Pancreas (tissue), 10 donors: ENCODE measurements around the gene PALM2AKAP2. TPM values are rescaled to one million over a fixed set of nuclear protein-coding genes. Genes with fewer than 3 reads are reported as not detected.

Source experiments
- ATAC-seq, 4 donors: fragments of 200-7000 bp; cut with Tn5 transposase; one replicate each; pipeline versions ENCODE4 v1.8.0 to v1.9.1; 2020; ENCODE audit warnings: mild to moderate bottlenecking in 4 of 4, moderate library complexity in 4 of 4
- DNase-seq, 6 donors: peaks; one replicate each; pipeline ENCODE4 v3.0.0-alpha.2; 2020
- FAIRE-seq: peaks from 2 replicates; lab custom pipeline; 2012; peaks lifted over from hg19 to GRCh38; lab: Jason Lieb, UNC
- H3K27ac ChIP-seq, 4 donors: fragments of 200-600 bp; sonication (generic); 1 replicate in 3 of 4; 2 replicates in 1 of 4; pipeline versions ENCODE4 v1.5.0 to v1.8.0; 2020
- H3K27me3 ChIP-seq, 4 donors: fragments of 200-600 bp; one replicate each; pipeline ENCODE4 v1.8.0; 2021
- H3K36me3 ChIP-seq, 3 donors: fragments of 200-600 bp; sonication (generic) in 1 of 3; one replicate each; pipeline versions ENCODE4 v1.5.0 to v1.8.0; 2020 to 2021
- H3K4me1 ChIP-seq, 3 donors: fragments of 200-600 bp; one replicate each; pipeline ENCODE4 v1.8.0; 2021
- H3K4me3 ChIP-seq, 4 donors: fragments of 200-600 bp; sonication (generic) in 2 of 4; one replicate each; pipeline versions ENCODE4 v1.5.0 to v1.8.0; 2020 to 2021
- H3K9me3 ChIP-seq, 4 donors: fragments of 200-600 bp; one replicate each; pipeline ENCODE4 v1.8.0; 2021
- CTCF ChIP-seq, 4 donors: fragments of 200-600 bp; sonication (generic) in 3 of 4; IDR thresholded peaks; one replicate each; pipeline versions ENCODE4 v1.5.0 to v1.8.0; 2021; ENCODE audit warnings: antibody characterized with exemption in 4 of 4
- WGBS, 2 donors: extraction: QIAGEN DNeasy Blood & Tissue Kit; methylation state at CpG; one replicate each; pipeline ENCODE4 v1.1.7; 2013; 5-methylcytosine and 5-hydroxymethylcytosine counted together
- intact Hi-C, 3 donors: fragments of 100-400 bp; cut with DNase I; formaldehyde crosslinking; loops; one replicate each; pipeline versions ENCODE4 v1.11.1 to v1.14.2; 2022
- polyA plus RNA-seq, 2 donors: library from polyadenylated mRNA; stranded (reverse); fragments of 200-250 nt; gene quantifications; one replicate each; pipeline ENCODE4 v1.2.3, GENCODE V29; 2013
- total RNA-seq, 6 donors: library from RNA; stranded (reverse); fragmentation: NEBNext Ultra II Directional in 4 of 6; extraction: Animal tissue kit (Norgen Biotek cat#: 25700) in 4 of 6; gene quantifications; one replicate each; pipeline versions ENCODE4 v1.2.1 to v1.2.4, GENCODE V29; 2021 to 2023
- donor health status: healthy with polysubstance abuse.
- donor health status: DM: no; HTN: no; CAD: no; lungs with moderate emphysema.
- donor health status: DM: no; HTN: no; CAD: no.
- donor health status: control.
- donor health status: control.
- donor health status: Bipolar disorder and iron deficiency.
- donor health status: DM: yes; HTN: yes; CAD: no.
- donor health status: DM: no; HTN: no; CAD: no.
- donor health status: DM: no; HTN: no; CAD: no.
- donor health status: DM: yes; HTN: yes; CAD: no.

PALM2AKAP2 gene
- total and polyA plus RNA-seq, 8 donors: 0.35 to 5.5 (median 0.97) TPM; not detected in 1

GRCh38 chr9:109797509-109797908 lies 17.5 kb downstream of the PALM2AKAP2 start:
- no peak for ATAC-seq
- intact Hi-C loops: loop anchor here in 1 of 3 donors (10.0 kb wide), 1 partner anchor 57 kb away; no protein-coding TSS in a partner anchor

GRCh38 chr9:109799141-109799540 lies 19.1 kb downstream of the PALM2AKAP2 start:
- Histone ChIP-seq H3K4me1 (no peaks in the 10 kb centered on the region), H3K9me3 (no peaks in the 10 kb centered on the region), H3K4me3 (no peak overlapping the region), H3K36me3 (no peaks in the 10 kb centered on the region), H3K27ac (no peak overlapping the region), H3K27me3 (no peaks in the 10 kb centered on the region)
- no peak for TF ChIP-seq CTCF (IDR thresholded peaks at IDR 0.05)
- intact Hi-C loops: loop anchor here in 1 of 3 donors (10.0 kb wide), 1 partner anchor 56 kb away; no protein-coding TSS in a partner anchor
- ATAC-seq (no peak), FAIRE-seq (no peak), DNase-seq (no peak)
- 86 to 94% methylated on average over 3 of the region's 3 CpGs for WGBS, 2 donors

More at GRCh38 chr9:109797509-109797908, 17.5 kb downstream of the PALM2AKAP2 start:
- TF ChIP-seq CTCF (IDR thresholded peaks at IDR 0.05): no peak
- Histone ChIP-seq H3K4me1 (no peaks in the 10 kb centered on the region), H3K36me3 (no peaks in the 10 kb centered on the region), H3K27me3 (no peaks in the 10 kb centered on the region), H3K27ac (no peak overlapping the region), H3K9me3 (no peaks in the 10 kb centered on the region), H3K4me3 (no peak overlapping the region)
- no peak for DNase-seq
- WGBS, 2 donors: 93% methylated on average over 5 of the region's 5 CpGs
- no peak for FAIRE-seq

- ATAC-seq: peak in 1 of 4 donors; percentile 28
- TF ChIP-seq CTCF (IDR thresholded peaks at IDR 0.05): no peak
- Histone ChIP-seq H3K9me3 (no peaks in the 10 kb centered on the region), H3K27ac (no peak overlapping the region), H3K27me3 (no peaks in the 10 kb centered on the region), H3K4me1 (no peaks in the 10 kb centered on the region), H3K36me3 (no peaks in the 10 kb centered on the region), H3K4me3 (no peak overlapping the region)
- no peak for DNase-seq
- WGBS, 2 donors: 42 to 44% methylated on average over 2 of the region's 2 CpGs
- intact Hi-C loops: loop anchor here in 1 of 3 donors (10.0 kb wide), 1 partner anchor 55 kb away; no protein-coding TSS in a partner anchor
- no peak for FAIRE-seq
Observed at GRCh38 chr9:109799792-109800191, 19.8 kb downstream of the PALM2AKAP2 start.

GRCh38 chr9:109801484-109801883 lies 21.5 kb downstream of the PALM2AKAP2 start:
- WGBS, 2 donors: 73 to 74% methylated on average over 1 of the region's 1 CpG
- ATAC-seq: no peak

More at GRCh38 chr9:109801484-109801883, 21.5 kb downstream of the PALM2AKAP2 start:
- Histone ChIP-seq H3K27ac (no peak overlapping the region), H3K4me1 (no peaks in the 10 kb centered on the region), H3K4me3 (no peak overlapping the region), H3K27me3 (no peaks in the 10 kb centered on the region), H3K9me3 (no peaks in the 10 kb centered on the region), H3K36me3 (no peaks in the 10 kb centered on the region)
- DNase-seq (no peak), FAIRE-seq (no peak)
- intact Hi-C loops: no loop called here
- TF ChIP-seq CTCF (IDR thresholded peaks at IDR 0.05): no peak
